Lower leg skin (tissue), 3 donors: Measurements from ENCODE around the gene NR2F1-AS1.

Experiments used
- POLR2A ChIP-seq, 2 donors: fragments of 450-650 bp; IDR thresholded peaks; one replicate each; pipeline ENCODE4 v1.6.1; 2016 to 2017; ENCODE audit warnings: antibody characterized with exemption in 2 of 2, mild to moderate bottlenecking in 1 of 2, moderate library complexity in 1 of 2
- TF ChIP-seq, protein P1 (sequence below), 3 donors: fragments of 450-650 bp; IDR thresholded peaks; one replicate each; pipeline ENCODE4 v1.5.1; 2016; ENCODE audit warnings: antibody characterized with exemption in 3 of 3, mild to moderate bottlenecking in 3 of 3, moderate library complexity in 2 of 3

DNA sequence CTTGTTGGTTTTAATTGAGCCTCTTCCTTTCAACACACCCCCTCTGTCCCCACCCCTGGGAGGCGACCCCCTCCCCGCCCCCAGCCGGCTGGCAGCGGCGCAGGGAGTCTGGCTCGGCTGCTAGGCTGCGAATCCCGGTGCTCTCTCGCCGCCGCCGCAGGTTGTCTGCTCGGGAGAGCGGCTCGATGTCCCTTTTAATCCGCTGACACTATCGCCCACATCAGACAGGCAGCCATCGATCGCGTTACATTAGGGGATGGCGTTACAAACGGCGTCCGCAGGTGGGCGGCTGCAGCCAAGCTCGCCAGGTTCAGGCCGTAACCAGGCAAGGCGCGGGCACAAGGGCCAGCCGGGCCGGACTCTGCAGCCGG, 1.3 kb downstream of the NR2F1-AS1 start:
- TF ChIP-seq, protein P1, sequence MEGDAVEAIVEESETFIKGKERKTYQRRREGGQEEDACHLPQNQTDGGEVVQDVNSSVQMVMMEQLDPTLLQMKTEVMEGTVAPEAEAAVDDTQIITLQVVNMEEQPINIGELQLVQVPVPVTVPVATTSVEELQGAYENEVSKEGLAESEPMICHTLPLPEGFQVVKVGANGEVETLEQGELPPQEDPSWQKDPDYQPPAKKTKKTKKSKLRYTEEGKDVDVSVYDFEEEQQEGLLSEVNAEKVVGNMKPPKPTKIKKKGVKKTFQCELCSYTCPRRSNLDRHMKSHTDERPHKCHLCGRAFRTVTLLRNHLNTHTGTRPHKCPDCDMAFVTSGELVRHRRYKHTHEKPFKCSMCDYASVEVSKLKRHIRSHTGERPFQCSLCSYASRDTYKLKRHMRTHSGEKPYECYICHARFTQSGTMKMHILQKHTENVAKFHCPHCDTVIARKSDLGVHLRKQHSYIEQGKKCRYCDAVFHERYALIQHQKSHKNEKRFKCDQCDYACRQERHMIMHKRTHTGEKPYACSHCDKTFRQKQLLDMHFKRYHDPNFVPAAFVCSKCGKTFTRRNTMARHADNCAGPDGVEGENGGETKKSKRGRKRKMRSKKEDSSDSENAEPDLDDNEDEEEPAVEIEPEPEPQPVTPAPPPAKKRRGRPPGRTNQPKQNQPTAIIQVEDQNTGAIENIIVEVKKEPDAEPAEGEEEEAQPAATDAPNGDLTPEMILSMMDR (IDR thresholded peaks at IDR 0.05): no peak
- TF ChIP-seq POLR2A (IDR thresholded peaks at IDR 0.05): no peak
